B cell (primary cell): ENCODE data around the gene FEM1B. TPM values are rescaled to one million over a fixed set of nuclear protein-coding genes. Genes with fewer than 3 reads are reported as not detected.

ENCODE experiments used
- ATAC-seq: fragments of 200-7000 bp; cut with Tn5 transposase; one replicate; pipeline ENCODE4 v1.10.0; 2021; ENCODE audit warnings: low read depth, mild to moderate bottlenecking, moderate number of reproducible peaks, moderate library complexity
- CTCF ChIA-PET: fragments of 350-600 bp; sonication (Branson Sonifier 250); formaldehyde crosslinking; loops from one replicate; lab custom pipeline; 2021; ENCODE audit warnings: antibody characterized with exemption, inconsistent platforms; lab: Charles Lee
- POLR2A ChIA-PET: fragments of 350-600 bp; sonication (Branson Sonifier 250); formaldehyde crosslinking; loops from one replicate; lab custom pipeline; 2021; ENCODE audit warnings: antibody characterized with exemption; lab: Charles Lee
- DNase-seq: peaks from one replicate; pipeline ENCODE4 v3.0.0; 2013
- H2AFZ ChIP-seq: 2 replicates; pipeline ENCODE4 v1.6.1; 2012; ENCODE audit warnings: mild to moderate bottlenecking, low read depth, low read length; ENCODE audit not compliant: insufficient read depth, poor library complexity, severe bottlenecking
- H3K27ac ChIP-seq, 2 donors: 1 replicate in 1 of 2; 2 replicates in 1 of 2; pipeline ENCODE4 v1.5.1; 2012 to 2013; ENCODE audit warnings: low read length in 2 of 2, mild to moderate bottlenecking in 2 of 2, moderate library complexity in 1 of 2
- H3K27me3 ChIP-seq, 4 experiments: fragments of 200-600 bp in 1 of 4; sonication (generic) in 1 of 4; replicated peaks in 1 of 4; 1 replicate in 2 of 4; 2 replicates in 2 of 4; pipeline versions ENCODE4 v1.6.1 to v1.7.0; 2013 to 2016; ENCODE audit warnings: low read length in 3 of 4, mild to moderate bottlenecking in 2 of 4, mixed read lengths in 1 of 4, moderate library complexity in 1 of 4; ENCODE audit not compliant: insufficient read depth in 4 of 4, control insufficient read depth in 3 of 4; ENCODE audit errors: control extremely low read depth in 1 of 4
- H3K36me3 ChIP-seq, 2 experiments: replicated peaks in 1 of 2; 1 replicate in 1 of 2; 2 replicates in 1 of 2; pipeline versions ENCODE4 v1.6.1 to v1.7.1; 2013; ENCODE audit warnings: low read length in 1 of 2; ENCODE audit not compliant: insufficient read depth in 2 of 2, control insufficient read depth in 1 of 2; ENCODE audit errors: control extremely low read depth in 1 of 2, extremely low read depth in 1 of 2
- H3K4me1 ChIP-seq, 2 donors: fragments of 200-600 bp in 1 of 2; sonication (generic) in 1 of 2; 1 replicate in 1 of 2; 2 replicates in 1 of 2; pipeline versions ENCODE4 v1.5.1 to v1.6.1; 2013 to 2017; ENCODE audit warnings: low read length in 2 of 2; ENCODE audit not compliant: control insufficient read depth in 2 of 2, insufficient read depth in 2 of 2
- H3K4me2 ChIP-seq: replicated peaks from 2 replicates; pipeline ENCODE3; 2012; ENCODE audit warnings: mild to moderate bottlenecking, low read depth, low read length; ENCODE audit not compliant: poor library complexity, severe bottlenecking
- H3K4me3 ChIP-seq, 5 experiments: fragments of 200-600 bp in 1 of 5; sonication (generic) in 1 of 5; 1 replicate in 3 of 5; 2 replicates in 2 of 5; pipeline versions ENCODE4 v1.5.1 to v1.7.0; 2011 to 2016; ENCODE audit warnings: low read length in 4 of 5, mild to moderate bottlenecking in 4 of 5, low read depth in 2 of 5, control low read depth in 1 of 5, moderate library complexity in 1 of 5; ENCODE audit not compliant: insufficient read depth in 1 of 5; ENCODE audit errors: control extremely low read depth in 1 of 5, extremely low read depth in 1 of 5
- H3K79me2 ChIP-seq: fragments of 200-600 bp; sonication (generic); one replicate; pipeline ENCODE4 v1.6.0; 2016; ENCODE audit warnings: low read length; ENCODE audit not compliant: control insufficient read depth, insufficient read depth
- H3K9ac ChIP-seq: fragments of 200-600 bp; sonication (generic); 2 replicates; pipeline ENCODE4 v1.6.1; 2017; ENCODE audit warnings: mild to moderate bottlenecking, low read length, moderate library complexity
- H3K9me3 ChIP-seq, 3 donors: one replicate each; pipeline versions ENCODE4 v1.6.1 to v1.7.1; 2013; ENCODE audit warnings: low read length in 2 of 3; ENCODE audit not compliant: control insufficient read depth in 2 of 3, insufficient read depth in 1 of 3; ENCODE audit errors: control extremely low read depth in 1 of 3
- H4K20me1 ChIP-seq: 2 replicates; pipeline ENCODE4 v1.6.0; 2012; ENCODE audit warnings: mild to moderate bottlenecking, low read length; ENCODE audit not compliant: insufficient read depth, control insufficient read depth, poor library complexity, severe bottlenecking
- H3K27ac Mint-ChIP-seq: one replicate; pipeline ENCODE4 v1.8.0; 2021; ENCODE audit warnings: mixed read lengths
- H3K27me3 Mint-ChIP-seq: one replicate; pipeline ENCODE4 v1.8.0; 2021; ENCODE audit warnings: mixed read lengths
- H3K4me1 Mint-ChIP-seq: one replicate; pipeline ENCODE4 v1.8.0; 2021; ENCODE audit warnings: mixed read lengths
- H3K4me3 Mint-ChIP-seq: one replicate; pipeline ENCODE4 v1.8.0; 2021; ENCODE audit warnings: mixed read lengths
- H3K9me3 Mint-ChIP-seq: one replicate; pipeline ENCODE4 v1.8.0; 2022; ENCODE audit warnings: mixed read lengths; ENCODE audit not compliant: insufficient read depth
- CTCF ChIP-seq: fragments of 200-600 bp; IDR thresholded peaks from one replicate; pipeline ENCODE4 v1.8.0; 2022; ENCODE audit warnings: antibody characterized with exemption, mild to moderate bottlenecking
- EZH2 ChIP-seq: IDR thresholded peaks from 2 replicates; pipeline ENCODE4 v1.6.1; 2012; ENCODE audit warnings: borderline replicate concordance, low read depth, mild to moderate bottlenecking, moderate library complexity, low read length; ENCODE audit not compliant: insufficient read depth, poor library complexity, severe bottlenecking
- WGBS: methylation state at CpG from one replicate; pipeline ENCODE4 v1.1.5; 2013; ENCODE audit warnings: missing lambda C conversion rate; ENCODE audit not compliant: insufficient coverage; 5-methylcytosine and 5-hydroxymethylcytosine counted together
- intact Hi-C: fragments of 100-400 bp; cut with micrococcal nuclease; formaldehyde crosslinking; loops from one replicate; pipeline ENCODE4 v1.10.0; 2022
- polyA plus RNA-seq: library from polyadenylated mRNA; depleted of rRNA; stranded (reverse); fragments of >200 nt; gene quantifications from 2 replicates; pipeline ENCODE4 v1.2.3, GENCODE V29; 2012
- total RNA-seq, 2 donors: library from RNA; stranded (reverse); fragments of 120-200 nt in 1 of 2; gene quantifications; 1 replicate in 1 of 2; 2 replicates in 1 of 2; pipeline versions ENCODE4 v1.2.3 to v1.2.4, GENCODE V29; 2013 to 2022

FEM1B gene
- total and polyA plus RNA-seq, 2 donors (not counting 1 experiment from before 2014, with no cell fraction given): 13.8 to 52.4 TPM

GRCh38 chr15:68318008-68318835, 40.7 kb downstream of the FEM1B start:
- Mint-ChIP-seq H3K27ac (no peak overlapping the region), H3K4me1 (no peaks in the 10 kb centered on the region)

More at GRCh38 chr15:68318008-68318835, 40.7 kb downstream of the FEM1B start:
- CTCF ChIA-PET: no interaction called here
- Histone ChIP-seq H4K20me1 (no peaks in the 10 kb centered on the region), H2AFZ (no peak overlapping the region), H3K4me2 (no peak overlapping the region), H3K27me3 (no peaks in the 10 kb centered on the region), H3K79me2 (no peaks in the 10 kb centered on the region), H3K4me1 (no peaks in the 10 kb centered on the region), H3K4me3 (no peak overlapping the region), H3K27ac (no peak overlapping the region), H3K9ac (no peak overlapping the region), H3K9me3 (no peaks in the 10 kb centered on the region), H3K36me3 (no peaks in the 10 kb centered on the region)
- intact Hi-C loops: no loop called here
- Mint-ChIP-seq H3K27me3 (peaks cover 23% of the 10 kb centered on the region), H3K9me3 (no peaks in the 10 kb centered on the region), H3K4me3 (no peak overlapping the region)
- DNase-seq (no peak), ATAC-seq (no peak)
- POLR2A ChIA-PET: no interaction called here
- TF ChIP-seq CTCF (no peak), EZH2 (no peak)
- 95% methylated on average over 3 of the region's 6 CpGs for WGBS
